HG02870 (cell line): ENCODE data around the gene LPAR1.
"Not testable (repeated sequence)": the region's sequence is repeated elsewhere in the genome, so short reads cannot be mapped to it uniquely, and the experiment has no call there.

Source experiments
- ATAC-seq: cut with Tn5 transposase; IDR thresholded peaks from one replicate; pipeline ENCODE4 v1.9.1; 2021; ENCODE audit warnings: mild to moderate bottlenecking, moderate library complexity; ENCODE audit not compliant: unreplicated experiment

LPAR1 gene

GRCh38 chr9:111038331-111039230 lies at the start of gene LPAR1:
TSS of gene LPAR1 (minus strand) at chr9:111038470. CDS start at chr9:110972117, 66,353 bp downstream.
- ATAC-seq: no peak

- ATAC-seq: peak; percentile 71
Observed at GRCh38 chr9:111078391-111079038, 40.2 kb upstream of the LPAR1 start.

GRCh38 chr9:111076519-111076918 lies 38.2 kb upstream of the LPAR1 start:
- ATAC-seq: no peak

GRCh38 chr9:111076042-111076441 lies 37.8 kb upstream of the LPAR1 start:
- no peak for ATAC-seq

GRCh38 chr9:111074395-111074794 lies 36.1 kb upstream of the LPAR1 start:
- no peak for ATAC-seq

GRCh38 chr9:111069183-111069582 lies 30.9 kb upstream of the LPAR1 start:
- no peak for ATAC-seq

GRCh38 chr9:111068771-111069170 lies 30.5 kb upstream of the LPAR1 start:
- no peak for ATAC-seq

GRCh38 chr9:111068383-111068730 lies 30.1 kb upstream of the LPAR1 start:
- ATAC-seq: no peak

GRCh38 chr9:111066468-111066867 lies 28.2 kb upstream of the LPAR1 start:
- no peak for ATAC-seq

GRCh38 chr9:111065414-111065813 lies 27.1 kb upstream of the LPAR1 start:
- no peak for ATAC-seq

GRCh38 chr9:111064160-111064837 lies 26.0 kb upstream of the LPAR1 start:
- ATAC-seq: peak; percentile 63

- no peak for ATAC-seq
Observed at GRCh38 chr9:111063332-111063731, 25.1 kb upstream of the LPAR1 start.

- ATAC-seq: no peak
Observed at GRCh38 chr9:111058166-111058565, 19.9 kb upstream of the LPAR1 start.

- ATAC-seq: no peak
Observed at GRCh38 chr9:111056538-111056937, 18.3 kb upstream of the LPAR1 start.

- no peak for ATAC-seq
Observed at GRCh38 chr9:111052791-111053190, 14.5 kb upstream of the LPAR1 start.

- ATAC-seq: no peak
Observed at GRCh38 chr9:111051400-111051799, 13.1 kb upstream of the LPAR1 start.

- no peak for ATAC-seq
Observed at GRCh38 chr9:111050819-111051218, 12.5 kb upstream of the LPAR1 start.

- not testable (repeated sequence) for ATAC-seq
Observed at GRCh38 chr9:111047287-111047686, 9.0 kb upstream of the LPAR1 start.

GRCh38 chr9:111041902-111042301 lies 3.6 kb upstream of the LPAR1 start:
- ATAC-seq: no peak

- no peak for ATAC-seq
Observed at GRCh38 chr9:111040494-111040893, 2.2 kb upstream of the LPAR1 start.

- ATAC-seq: no peak
Observed at GRCh38 chr9:111039231-111039906, 1.1 kb upstream of the LPAR1 start.
